ENCODE measurements around the gene CPSF4. TPM values are rescaled to one million over a fixed set of nuclear protein-coding genes. Genes with fewer than 3 reads are reported as not detected.

CPSF4 gene
- total RNA-seq, 1 experiment from 2014 or later = 67.0 TPM

GRCh38 chr7:99500637-99501009 is 61.9 kb downstream of the CPSF4 start:
- no peak for ATAC-seq
- TSS peak; percentile 34 for BruUV-seq (replicated peaks)
- H3K4me2 ChIP-seq (ENCODE audit: low read length) = peak overlapping the region; percentile 84
- H3K27me3 ChIP-seq (ENCODE audit: insufficient read depth, low read length) = no peaks in the 10 kb centered on the region
- peak overlapping the region; percentile 85 for H3K9ac ChIP-seq (ENCODE audit: low read length)
- POLR2A ChIA-PET = interaction anchor here (0.7 to 1.2 kb wide), 4 partner anchors 27 to 320 kb away, joined by 3 to 4 read pairs (median 4); partner anchors contain the start of genes ZNF655 and ZSCAN25
- no peaks in the 10 kb centered on the region for H4K20me1 ChIP-seq (ENCODE audit: insufficient read depth)
- no peak overlapping the region for H2AFZ ChIP-seq (ENCODE audit: low read depth, low read length, poor library complexity, severe bottlenecking)
- H3K79me2 ChIP-seq (ENCODE audit: insufficient read depth, low read length) = peaks cover 47% of the 10 kb centered on the region
- no peaks in the 10 kb centered on the region for H3K9me3 ChIP-seq (ENCODE audit: control insufficient read depth in 1 of 2, insufficient read depth in 1 of 2, low read depth in 1 of 2, low read length in 2 of 2)
- intact Hi-C loops (cut with micrococcal nuclease) = loop anchor here (2.0 to 5.0 kb wide), 2 partner anchors 28 to 117 kb away; partner anchors contain the start of genes ZNF789 and ZSCAN25
- peak overlapping the region; percentile 85 to 92 for H3K4me3 ChIP-seq (replicated peaks in 1 of 2; ENCODE audit: low read depth in 1 of 2, low read length in 2 of 2)
- peaks cover 14 to 23% of the 10 kb centered on the region in 2 experiments for H3K4me1 ChIP-seq (ENCODE audit: control insufficient read depth in 1 of 2, insufficient read depth in 2 of 2, low read length in 2 of 2)
- RAD21 ChIA-PET (ENCODE audit: low non-redundant PET in 1 of 2, low total read pairs in 2 of 2, uncharacterized antibody in 2 of 2, unreplicated experiment in 2 of 2) = no interaction called here
- TF ChIP-seq SIN3A (IDR thresholded peaks at IDR 0.05; ENCODE audit: low read depth) (no peak), TCF7L2 (IDR thresholded peaks at IDR 0.05; ENCODE audit: borderline replicate concordance, extremely low read depth, insufficient read depth, insufficient read length) (no peak), FOSL1 (IDR thresholded peaks at IDR 0.05; ENCODE audit: low read depth) (no peak), ZFX (IDR thresholded peaks at IDR 0.05) (no peak), SRF (IDR thresholded peaks at IDR 0.05; ENCODE audit: low read depth) (no peak), POLR2AphosphoS5 (IDR thresholded peaks at IDR 0.05; ENCODE audit: low read depth, low read length) (no peak), YY1 (IDR thresholded peaks at IDR 0.05; ENCODE audit: extremely low read depth, insufficient replicate concordance, low read depth, low read length) (no peak), MAX (IDR thresholded peaks at IDR 0.05) (no peak), RAD21 (IDR thresholded peaks at IDR 0.05; ENCODE audit: low read depth) (no peak), ZNF274 (IDR thresholded peaks at IDR 0.05; ENCODE audit: low read depth, low read length) (no peak), CEBPB (IDR thresholded peaks at IDR 0.05; ENCODE audit: low read depth) (no peak), CBX3 (IDR thresholded peaks at IDR 0.05; ENCODE audit: low read depth) (no peak), POLR2A (IDR thresholded peaks at IDR 0.05; ENCODE audit: borderline replicate concordance, extremely low read depth, insufficient read depth, insufficient read length) (no peak), EGR1 (IDR thresholded peaks at IDR 0.05; ENCODE audit: low read depth) (no peak), ZBTB33 (IDR thresholded peaks at IDR 0.05; ENCODE audit: extremely low read depth, insufficient replicate concordance, low read length) (no peak), REST (IDR thresholded peaks at IDR 0.05; ENCODE audit: low read depth) (no peak), JUND (IDR thresholded peaks at IDR 0.05) (no peak), EZH2phosphoT487 (IDR thresholded peaks at IDR 0.05; ENCODE audit: borderline replicate concordance) (no peak), ELF1 (IDR thresholded peaks at IDR 0.05; ENCODE audit: borderline replicate concordance, low read depth) (no peak), EZH2 (IDR thresholded peaks at IDR 0.05) (no peak)
- peaks cover 6 to 12% of the 10 kb centered on the region in 2 experiments; a peak in 3 of 4 replicates for H3K36me3 ChIP-seq (ENCODE audit: control insufficient read depth in 1 of 2, insufficient read depth in 2 of 2, low read length in 2 of 2)
- no peaks in the 10 kb centered on the region for H3K9me2 ChIP-seq (ENCODE audit: insufficient read depth)
- CTCF ChIA-PET = interaction anchor here (0.6 to 1.1 kb wide), 2 partner anchors 29 to 114 kb away, joined by 3 to 4 read pairs; no protein-coding TSS in a partner anchor
- H3K27ac ChIP-seq (ENCODE audit: low read depth, low read length) = peak overlapping the region; percentile 74
- no peak for DNase-seq (ENCODE audit: low read depth, low spot score)
